Measurements from ENCODE around the gene ZNF446. TPM values are rescaled to one million over a fixed set of nuclear protein-coding genes. Genes with fewer than 3 reads are reported as not detected.

The ZNF446 gene
- total RNA-seq, 1 donor: 18.1 TPM

- H3K27ac ChIP-seq (ENCODE audit: low read depth, low read length): no peak overlapping the region
- peak overlapping the region; percentile 92 for H3K4me3 ChIP-seq (ENCODE audit: insufficient read depth, low read length)
- H3K27me3 ChIP-seq (ENCODE audit: insufficient read depth, low read length): no peaks in the 10 kb centered on the region
- peak overlapping the region; percentile 97 for H2AFZ ChIP-seq (ENCODE audit: low read length)
- peaks cover 11% of the 10 kb centered on the region for H3K36me3 ChIP-seq (ENCODE audit: insufficient read depth, low read length)
- no peak for TF ChIP-seq CTCF (IDR thresholded peaks at IDR 0.05; ENCODE audit: extremely low read depth, low read depth, low read length)
- no peaks in the 10 kb centered on the region for H4K20me1 ChIP-seq (ENCODE audit: insufficient read depth, low read length)
- H3K9me3 ChIP-seq (ENCODE audit: low read depth, low read length): no peaks in the 10 kb centered on the region
- no peak for DNase-seq (ENCODE audit: insufficient read length, low spot score, missing footprints)
- H3K4me2 ChIP-seq (ENCODE audit: insufficient read depth, low read length): peak overlapping the region; percentile 96
- peaks cover 2% of the 10 kb centered on the region for H3K79me2 ChIP-seq (ENCODE audit: insufficient read depth, low read length)
- H3K4me1 ChIP-seq (ENCODE audit: insufficient read depth, low read length): peaks cover 6% of the 10 kb centered on the region
These were observed 25.2 kb upstream of the ZNF446 start for GRCh38 chr19:58450856-58451357.

- peak within 1 kb of the TSS; percentile 96 for H3K4me2 ChIP-seq (ENCODE audit: insufficient read depth, low read length)
- peak within 1 kb of the TSS; percentile 97 for H2AFZ ChIP-seq (ENCODE audit: low read length)
- DNase-seq (ENCODE audit: insufficient read length, low spot score, missing footprints): peak; percentile 99
- H4K20me1 ChIP-seq (ENCODE audit: insufficient read depth, low read length): no peaks in the 10 kb centered on the region
- H3K36me3 ChIP-seq (ENCODE audit: insufficient read depth, low read length): peaks cover 15% of the 10 kb centered on the region
- H3K9me3 ChIP-seq (ENCODE audit: low read depth, low read length): no peaks in the 10 kb centered on the region
- peak within 1 kb of the TSS; percentile 41 for H3K27ac ChIP-seq (ENCODE audit: low read depth, low read length)
- peak within 1 kb of the TSS; percentile 92 for H3K4me3 ChIP-seq (ENCODE audit: insufficient read depth, low read length)
- TF ChIP-seq CTCF (IDR thresholded peaks at IDR 0.05; ENCODE audit: extremely low read depth, low read depth, low read length): no peak
- H3K4me1 ChIP-seq (ENCODE audit: insufficient read depth, low read length): peaks cover 6% of the 10 kb centered on the region
- peaks cover 2% of the 10 kb centered on the region for H3K79me2 ChIP-seq (ENCODE audit: insufficient read depth, low read length)
- H3K27me3 ChIP-seq (ENCODE audit: insufficient read depth, low read length): no peaks in the 10 kb centered on the region
These were observed 24.6 kb upstream of the ZNF446 start, which contains the start of gene ZNF324B for GRCh38 chr19:58451358-58452101. ZNF324B (plus strand) TSS chr19:58451622; CDS start chr19:58453702, 2,080 bp downstream.

GRCh38 chr19:58453743-58454142 is 22.4 kb upstream of the ZNF446 start:
- Histone ChIP-seq H3K36me3 (ENCODE audit: insufficient read depth, low read length) (peaks cover 17% of the 10 kb centered on the region), H3K4me1 (ENCODE audit: insufficient read depth, low read length) (peaks cover 6% of the 10 kb centered on the region), H2AFZ (ENCODE audit: low read length) (no peak overlapping the region), H3K9me3 (ENCODE audit: low read depth, low read length) (no peaks in the 10 kb centered on the region), H3K79me2 (ENCODE audit: insufficient read depth, low read length) (peaks cover 2% of the 10 kb centered on the region), H3K4me2 (ENCODE audit: insufficient read depth, low read length) (no peak overlapping the region), H3K4me3 (ENCODE audit: insufficient read depth, low read length) (no peak overlapping the region), H3K27ac (ENCODE audit: low read depth, low read length) (no peak overlapping the region), H4K20me1 (ENCODE audit: insufficient read depth, low read length) (no peaks in the 10 kb centered on the region), H3K27me3 (ENCODE audit: insufficient read depth, low read length) (no peaks in the 10 kb centered on the region)
- TF ChIP-seq CTCF (IDR thresholded peaks at IDR 0.05; ENCODE audit: extremely low read depth, low read depth, low read length): no peak
- no peak for DNase-seq (ENCODE audit: insufficient read length, low spot score, missing footprints)

- H4K20me1 ChIP-seq (ENCODE audit: insufficient read depth, low read length): no peaks in the 10 kb centered on the region
- no peak overlapping the region for H3K27ac ChIP-seq (ENCODE audit: low read depth, low read length)
- H3K9me3 ChIP-seq (ENCODE audit: low read depth, low read length): no peaks in the 10 kb centered on the region
- H3K4me1 ChIP-seq (ENCODE audit: insufficient read depth, low read length): peaks cover 6% of the 10 kb centered on the region
- H3K4me3 ChIP-seq (ENCODE audit: insufficient read depth, low read length): no peak overlapping the region
- TF ChIP-seq CTCF (IDR thresholded peaks at IDR 0.05; ENCODE audit: extremely low read depth, low read depth, low read length): no peak
- no peaks in the 10 kb centered on the region for H3K27me3 ChIP-seq (ENCODE audit: insufficient read depth, low read length)
- H3K4me2 ChIP-seq (ENCODE audit: insufficient read depth, low read length): no peak overlapping the region
- H2AFZ ChIP-seq (ENCODE audit: low read length): no peak overlapping the region
- DNase-seq (ENCODE audit: insufficient read length, low spot score, missing footprints): no peak
- H3K36me3 ChIP-seq (ENCODE audit: insufficient read depth, low read length): peaks cover 17% of the 10 kb centered on the region
- peaks cover 2% of the 10 kb centered on the region for H3K79me2 ChIP-seq (ENCODE audit: insufficient read depth, low read length)
These were observed 20.8 kb upstream of the ZNF446 start for GRCh38 chr19:58455306-58455705.
